Smooth muscle cell (in vitro differentiated cells): ENCODE measurements around the gene SLFN13. TPM values are rescaled to one million over a fixed set of nuclear protein-coding genes. Genes with fewer than 3 reads are reported as not detected.
A peak's percentile ranks its signal among the peaks of the same experiment; 100 is the strongest.

Experiments
- DNase-seq: peaks from one replicate; lab custom pipeline; 2025; ENCODE audit not compliant: unreplicated experiment; lab: John Stamatoyannopoulos, UW
- H2AFZ ChIP-seq: fragments of 200-600 bp; sonication (generic); 2 replicates; pipeline ENCODE4 v1.6.0; 2016; ENCODE audit warnings: antibody characterized with exemption, low read depth, mild to moderate bottlenecking
- H3F3A ChIP-seq: fragments of 200-600 bp; sonication (generic); 2 replicates; pipeline ENCODE4 v1.6.0; 2017; ENCODE audit warnings: antibody characterized with exemption, low read depth
- H3K27ac ChIP-seq: fragments of 200-600 bp; sonication (generic); 2 replicates; pipeline ENCODE4 v1.5.1; 2016; ENCODE audit warnings: low read depth, mild to moderate bottlenecking
- H3K27me3 ChIP-seq: fragments of 200-600 bp; sonication (generic); 2 replicates; pipeline ENCODE4 v1.6.1; 2016; ENCODE audit warnings: low read depth, mild to moderate bottlenecking
- H3K36me3 ChIP-seq: fragments of 200-600 bp; sonication (generic); 2 replicates; pipeline ENCODE4 v1.5.1; 2016; ENCODE audit warnings: low read depth
- H3K4me1 ChIP-seq: fragments of 200-600 bp; sonication (generic); 2 replicates; pipeline ENCODE4 v1.5.1; 2016; ENCODE audit warnings: low read depth
- H3K4me2 ChIP-seq: fragments of 200-600 bp; sonication (generic); 2 replicates; pipeline ENCODE4 v1.6.0; 2016; ENCODE audit warnings: mild to moderate bottlenecking
- H3K4me3 ChIP-seq: fragments of 200-600 bp; sonication (generic); 2 replicates; pipeline ENCODE4 v1.5.1; 2016; ENCODE audit warnings: mild to moderate bottlenecking
- H3K79me2 ChIP-seq: fragments of 200-600 bp; sonication (generic); 2 replicates; pipeline ENCODE4 v1.6.0; 2016; ENCODE audit warnings: low read depth, mild to moderate bottlenecking
- H3K9ac ChIP-seq: fragments of 200-600 bp; sonication (generic); 2 replicates; pipeline ENCODE4 v1.6.0; 2016; ENCODE audit warnings: low read depth
- H3K9me3 ChIP-seq: fragments of 200-600 bp; sonication (generic); replicated peaks from 2 replicates; pipeline ENCODE4 v1.5.1; 2016; ENCODE audit warnings: low read depth
- H4K20me1 ChIP-seq: fragments of 200-600 bp; sonication (generic); 2 replicates; pipeline ENCODE4 v1.6.0; 2016; ENCODE audit warnings: low read depth
- CTCF ChIP-seq: fragments of 200-600 bp; sonication (generic); IDR thresholded peaks from 2 replicates; pipeline ENCODE4 v1.5.1; 2017; ENCODE audit warnings: borderline replicate concordance, mild to moderate bottlenecking, antibody characterized with exemption; ENCODE audit not compliant: insufficient read depth, poor library complexity, severe bottlenecking
- WGBS: methylation state at CpG from one replicate; pipeline ENCODE4 v1.1.7; 2016; ENCODE audit warnings: low lambda C conversion rate; 5-methylcytosine and 5-hydroxymethylcytosine counted together
- polyA plus RNA-seq: library from polyadenylated mRNA; unstranded; fragments of >200 nt; fragmentation: Nextera tagmentation; extraction: Ambion mirVana; gene quantifications from 2 replicates; pipeline ENCODE4 v1.2.1, GENCODE V29; 2016
- total RNA-seq: library from RNA; depleted of rRNA; stranded (reverse); fragments of >200 nt; gene quantifications from 2 replicates; pipeline ENCODE4 v1.2.3, GENCODE V29; 2014

Gene SLFN13
- total and polyA plus RNA-seq, 2 experiments from 2014 or later: 0.30 to 5.1 TPM

- Histone ChIP-seq H3K4me1 (no peaks in the 10 kb centered on the region), H3K9ac (no peak overlapping the region), H3K4me2 (no peak overlapping the region), H3K36me3 (no peaks in the 10 kb centered on the region), H3K79me2 (no peaks in the 10 kb centered on the region), H3F3A (no peaks in the 10 kb centered on the region), H3K27me3 (peaks cover 90% of the 10 kb centered on the region), H2AFZ (no peak overlapping the region), H3K27ac (no peak overlapping the region), H3K9me3 (no peaks in the 10 kb centered on the region), H4K20me1 (no peaks in the 10 kb centered on the region), H3K4me3 (no peak overlapping the region)
- 70% methylated on average over 3 of the region's 3 CpGs for WGBS
- DNase-seq: no peak
- TF ChIP-seq CTCF: no peak
Observed at GRCh38 chr17:35491417-35491816, 42.9 kb upstream of the SLFN13 start.

- Histone ChIP-seq H2AFZ (no peak overlapping the region), H3K4me3 (no peak overlapping the region), H4K20me1 (no peaks in the 10 kb centered on the region), H3K9me3 (no peaks in the 10 kb centered on the region), H3K36me3 (no peaks in the 10 kb centered on the region), H3K4me2 (no peak overlapping the region), H3K9ac (no peak overlapping the region), H3F3A (no peaks in the 10 kb centered on the region), H3K27me3 (peaks cover 85% of the 10 kb centered on the region), H3K4me1 (no peaks in the 10 kb centered on the region), H3K27ac (no peak overlapping the region), H3K79me2 (no peaks in the 10 kb centered on the region)
- no peak for TF ChIP-seq CTCF
- 55% methylated on average over 18 of the region's 18 CpGs for WGBS
- DNase-seq: no peak
Observed at GRCh38 chr17:35489944-35490343, 41.4 kb upstream of the SLFN13 start.

GRCh38 chr17:35488991-35489390, 40.4 kb upstream of the SLFN13 start:
- H2AFZ ChIP-seq: no peak overlapping the region
- no peak overlapping the region for H3K9ac ChIP-seq
- no peak overlapping the region for H3K4me2 ChIP-seq
- H3F3A ChIP-seq: no peaks in the 10 kb centered on the region
- H3K79me2 ChIP-seq: no peaks in the 10 kb centered on the region
- no peak for TF ChIP-seq CTCF
- DNase-seq: no peak
- no peak overlapping the region for H3K4me3 ChIP-seq
- WGBS: 59% methylated on average over 15 of the region's 15 CpGs
- H4K20me1 ChIP-seq: no peaks in the 10 kb centered on the region
- no peaks in the 10 kb centered on the region for H3K4me1 ChIP-seq
- no peaks in the 10 kb centered on the region for H3K36me3 ChIP-seq
- H3K27me3 ChIP-seq: peaks cover 85% of the 10 kb centered on the region
- H3K9me3 ChIP-seq: no peaks in the 10 kb centered on the region
- no peak overlapping the region for H3K27ac ChIP-seq

- no peak for TF ChIP-seq CTCF
- H3K4me2 ChIP-seq: peak overlapping the region; percentile 80
- peak overlapping the region; percentile 50 for H3K4me3 ChIP-seq
- H3F3A ChIP-seq: no peaks in the 10 kb centered on the region
- DNase-seq: no peak
- H3K4me1 ChIP-seq: no peaks in the 10 kb centered on the region
- H3K9me3 ChIP-seq: no peaks in the 10 kb centered on the region
- no peaks in the 10 kb centered on the region for H3K79me2 ChIP-seq
- H4K20me1 ChIP-seq: no peaks in the 10 kb centered on the region
- H2AFZ ChIP-seq: peak overlapping the region; percentile 33
- no peaks in the 10 kb centered on the region for H3K36me3 ChIP-seq
- H3K27ac ChIP-seq: peak overlapping the region; percentile 62
- peaks cover 78% of the 10 kb centered on the region for H3K27me3 ChIP-seq
- peak overlapping the region; percentile 17 for H3K9ac ChIP-seq
- WGBS: 42% methylated on average over 41 of the region's 42 CpGs
Observed at GRCh38 chr17:35486920-35487732, 38.6 kb upstream of the SLFN13 start.
